PC-3 (cell line): Measurements from ENCODE around the gene APOBR. TPM values are rescaled to one million over a fixed set of nuclear protein-coding genes. Genes with fewer than 3 reads are reported as not detected.

Source experiments
- ATAC-seq: fragments of 200-7000 bp; cut with Tn5 transposase; 2 replicates; pipeline ENCODE4 v1.9.1; 2020; ENCODE audit warnings: mild to moderate bottlenecking, moderate library complexity
- BruUV-seq: library from RNA; stranded (reverse); fragments of 400-500 nt; replicated peaks from 2 replicates; lab custom pipeline; 2021; lab: Mats Ljungman, UMichigan
- CTCF ChIA-PET: fragments of 300-600 bp; sonication (Branson Sonifier 250); formaldehyde crosslinking; loops from one replicate; lab custom pipeline; 2022; ENCODE audit warnings: antibody characterized with exemption; lab: Charles Lee
- POLR2A ChIA-PET: fragments of 300-600 bp; sonication (Branson Sonifier 250); formaldehyde crosslinking; loops from one replicate; lab custom pipeline; 2022; ENCODE audit warnings: antibody characterized with exemption; ENCODE audit not compliant: unreplicated experiment; lab: Charles Lee
- DNase-seq: peaks from one replicate; pipeline ENCODE4 v3.0.0-alpha.2; 2015
- H2AFZ ChIP-seq: fragments of 300-600 bp; sonication (generic); 2 replicates; pipeline ENCODE4 v1.6.0; 2016; ENCODE audit warnings: antibody characterized with exemption, low read length
- H3F3A ChIP-seq: fragments of 300-600 bp; sonication (generic); one replicate; pipeline ENCODE4 v1.6.0; 2017; ENCODE audit warnings: antibody characterized with exemption, low read length, control low read depth, mild to moderate bottlenecking; ENCODE audit not compliant: unreplicated experiment
- H3K27ac ChIP-seq: fragments of 300-600 bp; sonication (generic); 2 replicates; pipeline ENCODE4 v1.5.1; 2016; ENCODE audit warnings: mild to moderate bottlenecking, low read length
- H3K27me3 ChIP-seq: fragments of 300-600 bp; sonication (generic); 2 replicates; pipeline ENCODE4 v1.6.1; 2016; ENCODE audit warnings: low read length, mixed read lengths
- H3K36me3 ChIP-seq: fragments of 300-600 bp; sonication (generic); 2 replicates; pipeline ENCODE4 v1.6.1; 2016; ENCODE audit warnings: low read depth, mixed run types, low read length, mixed read lengths
- H3K4me1 ChIP-seq: fragments of 300-600 bp; sonication (generic); 2 replicates; pipeline ENCODE4 v1.5.1; 2016; ENCODE audit warnings: low read length; ENCODE audit not compliant: insufficient read depth
- H3K4me2 ChIP-seq: fragments of 300-600 bp; sonication (generic); 2 replicates; pipeline ENCODE4 v1.6.0; 2016; ENCODE audit warnings: low read length
- H3K4me3 ChIP-seq: fragments of 300-600 bp; sonication (generic); 2 replicates; pipeline ENCODE4 v1.5.1; 2016; ENCODE audit warnings: mild to moderate bottlenecking, low read length, mixed read lengths
- H3K79me2 ChIP-seq: fragments of 300-600 bp; sonication (generic); 2 replicates; pipeline ENCODE4 v1.6.1; 2017; ENCODE audit warnings: low read length, mixed read lengths
- H3K9ac ChIP-seq: fragments of 300-600 bp; sonication (generic); 2 replicates; pipeline ENCODE4 v1.6.0; 2016; ENCODE audit warnings: mild to moderate bottlenecking, low read length
- H3K9me2 ChIP-seq: fragments of 300-600 bp; sonication (generic); replicated peaks from 2 replicates; pipeline ENCODE4 v1.6.1; 2016; ENCODE audit warnings: mixed run types, low read length, mixed read lengths
- H3K9me3 ChIP-seq: fragments of 300-600 bp; sonication (generic); 2 replicates; pipeline ENCODE4 v1.6.1; 2016; ENCODE audit warnings: low read length, mixed read lengths
- H4K20me1 ChIP-seq: fragments of 300-600 bp; sonication (generic); 2 replicates; pipeline ENCODE4 v1.6.1; 2016; ENCODE audit warnings: low read length, mixed read lengths
- CTCF ChIP-seq: fragments of 300-600 bp; sonication (generic); conservative IDR thresholded peaks from 2 replicates; pipeline ENCODE4 v1.5.1; 2017; ENCODE audit warnings: antibody characterized with exemption, low read depth, mild to moderate bottlenecking, low read length
- EZH2 ChIP-seq: fragments of 300-600 bp; sonication (generic); IDR thresholded peaks from one replicate; pipeline ENCODE4 v1.6.1; 2017; ENCODE audit warnings: antibody characterized with exemption, mild to moderate bottlenecking, low read length; ENCODE audit not compliant: unreplicated experiment
- EZH2phosphoT487 ChIP-seq: fragments of 300-600 bp; sonication (generic); IDR thresholded peaks from 2 replicates; pipeline ENCODE4 v1.6.1; 2018; ENCODE audit warnings: mild to moderate bottlenecking, antibody characterized with exemption, low read length, borderline replicate concordance
- intact Hi-C: fragments of 100-400 bp; cut with micrococcal nuclease; formaldehyde crosslinking; loops from 2 replicates; pipeline ENCODE4 v1.9.0; 2023
- total RNA-seq: library from RNA; depleted of rRNA; stranded (reverse); fragments of >200 nt; gene quantifications from 2 replicates; pipeline ENCODE4 v1.2.3, GENCODE V29; 2014

The APOBR gene
- total RNA-seq, 1 experiment from 2014 or later = 0.04 TPM

GRCh38 chr16:28514246-28514645 lies 19.8 kb downstream of the APOBR start:
- ChIA-PET POLR2A (no interaction called here), CTCF (no interaction called here)
- Histone ChIP-seq H3K4me3 (no peak overlapping the region), H3F3A (no peaks in the 10 kb centered on the region), H3K4me1 (no peaks in the 10 kb centered on the region), H3K27ac (no peak overlapping the region), H3K9ac (no peak overlapping the region), H4K20me1 (no peaks in the 10 kb centered on the region), H3K4me2 (no peak overlapping the region), H3K9me2 (no peaks in the 10 kb centered on the region), H2AFZ (no peak overlapping the region), H3K27me3 (no peaks in the 10 kb centered on the region), H3K36me3 (no peaks in the 10 kb centered on the region), H3K9me3 (no peaks in the 10 kb centered on the region), H3K79me2 (no peaks in the 10 kb centered on the region)
- intact Hi-C loops = no loop called here
- TF ChIP-seq CTCF (no peak), EZH2 (no peak), EZH2phosphoT487 (no peak)
- ATAC-seq (no peak), DNase-seq (no peak)
- BruUV-seq = no TSS peak

- Histone ChIP-seq H3K27ac (no peak overlapping the region), H3K4me2 (no peak overlapping the region), H3K4me1 (no peaks in the 10 kb centered on the region), H4K20me1 (no peaks in the 10 kb centered on the region), H2AFZ (no peak overlapping the region), H3K9me2 (no peaks in the 10 kb centered on the region), H3F3A (no peaks in the 10 kb centered on the region), H3K79me2 (no peaks in the 10 kb centered on the region), H3K9ac (no peak overlapping the region), H3K4me3 (no peak overlapping the region), H3K9me3 (no peaks in the 10 kb centered on the region), H3K27me3 (no peaks in the 10 kb centered on the region), H3K36me3 (no peaks in the 10 kb centered on the region)
- DNase-seq (no peak), ATAC-seq (no peak)
- TF ChIP-seq EZH2phosphoT487 = no peak
- no peak for TF ChIP-seq CTCF
- no peak for TF ChIP-seq EZH2
- BruUV-seq = no TSS peak
- ChIA-PET POLR2A (no interaction called here), CTCF (no interaction called here)
- intact Hi-C loops = no loop called here
Observed at GRCh38 chr16:28520672-28521071, 26.2 kb downstream of the APOBR start.

GRCh38 chr16:28521436-28521835 lies 27.0 kb downstream of the APOBR start:
- ChIA-PET CTCF (no interaction called here), POLR2A (no interaction called here)
- no peaks in the 10 kb centered on the region for H3K79me2 ChIP-seq
- intact Hi-C loops = no loop called here
- ATAC-seq (no peak), DNase-seq (no peak)
- TF ChIP-seq CTCF (no peak), EZH2 (no peak), EZH2phosphoT487 (no peak)
- H3F3A ChIP-seq = no peaks in the 10 kb centered on the region
- no peak overlapping the region for H3K9ac ChIP-seq
- H3K27me3 ChIP-seq = no peaks in the 10 kb centered on the region
- no TSS peak for BruUV-seq
- H2AFZ ChIP-seq = no peak overlapping the region
- H3K27ac ChIP-seq = no peak overlapping the region
- H3K4me2 ChIP-seq = no peak overlapping the region
- H3K36me3 ChIP-seq = no peaks in the 10 kb centered on the region
- H3K9me3 ChIP-seq = no peaks in the 10 kb centered on the region
- no peaks in the 10 kb centered on the region for H4K20me1 ChIP-seq
- H3K4me1 ChIP-seq = no peaks in the 10 kb centered on the region
- H3K4me3 ChIP-seq = no peak overlapping the region
- no peaks in the 10 kb centered on the region for H3K9me2 ChIP-seq
